ENCODE results near the gene CLCN1. TPM values are rescaled to one million over a fixed set of nuclear protein-coding genes. Genes with fewer than 3 reads are reported as not detected.
"Not testable (repeated sequence)": the region's sequence is repeated elsewhere in the genome, so short reads cannot be mapped to it uniquely, and the experiment has no call there.

The CLCN1 gene
- total RNA-seq, 8 experiments from 2014 or later = 0.07 to 0.28 (median 0.15) TPM; not detected in 2

DNA sequence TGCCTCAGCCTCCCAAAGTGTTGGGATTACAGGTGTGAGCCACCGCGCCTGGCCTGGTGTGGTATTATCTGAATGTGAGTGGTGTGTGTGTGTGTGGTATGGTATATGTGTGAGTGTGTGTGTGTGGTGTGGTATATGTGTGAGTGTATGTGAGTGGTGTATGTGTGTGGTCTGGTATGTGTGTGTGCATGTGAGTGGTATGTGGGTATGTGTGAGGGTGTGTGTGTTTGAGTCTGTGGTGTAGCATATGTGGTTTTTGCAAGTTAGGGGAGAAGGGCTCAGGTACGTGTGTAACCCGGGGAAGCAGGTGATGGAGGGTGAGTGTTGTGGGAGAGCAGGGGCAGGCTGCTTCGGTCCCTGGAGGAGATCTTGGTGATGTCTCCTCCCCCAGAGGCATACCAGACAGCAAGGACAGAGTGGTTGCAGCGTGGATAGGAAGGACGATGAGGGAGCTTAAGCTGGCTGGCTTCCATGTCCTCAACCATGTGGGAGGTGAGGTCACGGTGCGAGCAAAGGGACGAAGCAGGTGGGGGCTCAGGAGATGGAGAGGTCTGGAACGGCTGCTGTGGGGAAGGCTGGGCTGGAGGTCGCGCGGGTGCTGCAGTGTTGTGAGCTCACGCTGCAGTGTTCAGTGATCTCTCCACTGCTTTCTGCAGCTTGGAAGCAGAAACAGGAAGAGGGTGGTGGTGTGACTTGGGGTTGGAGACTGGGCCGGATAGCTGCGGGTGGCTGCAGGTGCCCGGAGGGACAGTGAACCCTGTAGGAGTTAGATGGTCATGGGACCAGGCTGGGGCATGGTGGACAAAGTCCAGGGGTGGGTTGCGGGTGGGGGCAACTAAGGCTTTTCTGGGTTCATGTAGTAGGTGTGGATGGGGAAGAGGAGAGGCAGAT is 70.2 kb downstream of the CLCN1 start:
- in situ Hi-C loops (cut with MboI; ENCODE audit: low pct_unique_long_range_greater_than_20kb in 2 of 9, low sequenced_read_pairs in 9 of 9, unreplicated experiment in 9 of 9) = loop anchor here in 1 of 9 experiments (25.0 kb wide), 1 partner anchor 99 kb away; the partner anchor contains the start of genes CASP2 and TMEM139
- H3K4me1 ChIP-seq (replicated peaks in 1 of 2) = peaks cover 7 to 15% of the 10 kb centered on the region in 2 donors
- WGBS, 10 experiments = 40 to 100% (median 86%) methylated on average over 1 to 12 of the region's 19 CpGs; no CpG with 5 or more reads in 4 of the 10 experiments
- peak in 1 of 8 experiments; percentile 28 for ATAC-seq (replicated peaks in 6 of 8)
- H3K4me3 ChIP-seq = no peak overlapping the region
- H3K27ac ChIP-seq = no peak overlapping the region

DNA sequence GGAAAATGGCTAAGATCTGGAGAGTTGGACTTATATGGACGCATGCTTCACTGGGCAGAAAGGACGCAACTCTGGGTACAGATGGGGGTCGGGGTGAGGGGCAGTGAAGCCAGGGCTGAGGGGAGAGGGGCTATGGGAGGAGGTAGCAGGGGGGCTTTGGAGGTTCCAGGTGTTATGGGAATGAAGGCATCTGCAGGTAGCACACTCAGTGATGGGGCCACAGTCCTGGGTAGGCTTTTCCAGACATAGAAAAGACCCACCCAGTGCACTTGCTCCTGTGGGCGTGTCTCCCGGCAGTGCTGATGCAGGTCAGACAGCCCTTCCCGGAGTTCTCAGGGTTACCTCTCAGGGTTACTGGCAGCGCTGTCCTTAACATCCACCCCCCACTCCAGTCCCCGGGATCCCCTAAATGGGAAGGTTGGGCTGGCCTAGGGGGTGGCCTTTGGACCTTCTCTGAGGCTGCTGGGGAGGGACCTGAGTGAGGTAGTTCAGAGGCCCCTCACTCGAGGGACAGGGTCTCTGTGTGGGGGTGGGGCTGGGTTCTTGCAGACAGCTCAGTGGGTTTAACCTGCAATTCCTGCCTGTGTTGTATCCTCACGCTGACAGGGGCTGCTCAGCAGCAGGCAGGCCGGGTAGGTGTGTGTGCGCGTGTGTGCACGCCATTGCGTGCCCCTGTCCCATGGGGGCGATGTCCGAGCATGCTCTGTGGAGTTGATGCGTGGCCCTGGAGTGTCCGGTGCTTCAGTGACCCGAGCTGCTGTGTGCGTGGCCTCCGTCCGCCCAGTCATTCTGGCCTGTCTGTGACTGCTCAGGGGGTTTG is 71.5 kb downstream of the CLCN1 start:
- in situ Hi-C loops (cut with MboI; ENCODE audit: low pct_unique_long_range_greater_than_20kb in 2 of 9, low sequenced_read_pairs in 9 of 9, unreplicated experiment in 9 of 9) = loop anchor here in 1 of 9 experiments (25.0 kb wide), 1 partner anchor 100 kb away; the partner anchor contains the start of genes CASP2 and TMEM139
- 80 to 96% methylated on average over 4 to 8 of the region's 23 CpGs; no CpG with 5 or more reads in 8 of the 10 experiments for WGBS, 10 experiments
- peak in 5 of 8 experiments; percentile 2 to 33 (median 10) for ATAC-seq (replicated peaks in 6 of 8)

DNA sequence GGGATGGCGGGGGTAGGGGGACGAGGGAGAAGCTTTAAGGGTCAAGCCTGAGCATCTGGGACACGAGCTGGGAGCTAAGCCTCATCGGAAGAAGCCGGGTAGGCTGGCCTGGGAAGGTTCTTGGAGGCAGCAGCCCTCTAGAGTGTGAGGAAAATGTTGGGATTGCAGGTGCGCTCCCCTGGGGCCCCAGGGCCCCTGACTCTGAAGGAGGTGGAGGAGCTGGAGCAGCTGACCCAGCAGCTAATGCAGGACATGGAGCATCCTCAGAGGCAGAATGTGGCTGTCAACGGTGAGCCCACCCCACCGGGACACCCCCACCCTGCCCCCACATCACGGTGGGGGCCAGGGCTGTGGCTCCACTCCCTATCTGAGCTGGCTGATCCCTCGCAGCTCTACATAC is 72.1 kb downstream of the CLCN1 start:
- in situ Hi-C loops (cut with MboI; ENCODE audit: low pct_unique_long_range_greater_than_20kb in 2 of 9, low sequenced_read_pairs in 9 of 9, unreplicated experiment in 9 of 9) = loop anchor here in 1 of 9 experiments (25.0 kb wide), 1 partner anchor 101 kb away; the partner anchor contains the start of genes CASP2 and TMEM139
- ATAC-seq (replicated peaks in 6 of 8) = no peak
- WGBS, 10 experiments = 80 to 90% methylated on average over 1 to 4 of the region's 10 CpGs; no CpG with 5 or more reads in 8 of the 10 experiments
- no peak overlapping the region for H3K4me3 ChIP-seq
- H3K4me1 ChIP-seq (replicated peaks in 1 of 2) = peaks cover 0 to 8% of the 10 kb centered on the region in 2 donors
- H3K27ac ChIP-seq = peak overlapping the region in 1 of 2 donors; percentile 26

More for the DNA sequence above, 71.5 kb downstream of the CLCN1 start:
- Histone ChIP-seq H3K4me1 (replicated peaks in 1 of 2) (peaks cover 5 to 10% of the 10 kb centered on the region in 2 donors), H3K4me3 (no peak overlapping the region), H3K27ac (peak overlapping the region in 1 of 2 donors; percentile 26)

DNA sequence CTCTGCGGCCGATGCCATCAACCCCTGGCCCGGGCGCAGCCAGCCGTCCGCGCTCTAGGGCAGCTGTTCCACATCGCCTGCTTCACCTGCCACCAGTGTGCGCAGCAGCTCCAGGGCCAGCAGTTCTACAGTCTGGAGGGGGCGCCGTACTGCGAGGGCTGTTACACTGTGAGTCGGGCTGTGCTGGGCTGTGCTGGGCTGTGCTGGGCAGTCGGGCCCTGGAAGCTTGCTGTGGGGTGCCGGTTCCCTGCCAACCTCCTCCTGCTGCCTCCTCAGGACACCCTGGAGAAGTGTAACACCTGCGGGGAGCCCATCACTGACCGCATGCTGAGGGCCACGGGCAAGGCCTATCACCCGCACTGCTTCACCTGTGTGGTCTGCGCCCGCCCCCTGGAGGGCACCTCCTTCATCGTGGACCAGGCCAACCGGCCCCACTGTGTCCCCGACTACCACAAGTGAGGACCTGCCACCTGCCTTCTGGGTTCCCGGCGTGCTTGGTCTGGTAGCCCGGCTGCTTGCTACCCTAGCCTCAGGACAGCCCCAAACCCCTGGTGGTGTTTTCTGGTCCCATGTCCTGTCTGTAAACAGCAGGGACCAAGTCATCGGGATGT is 72.7 kb downstream of the CLCN1 start:
- in situ Hi-C loops (cut with MboI; ENCODE audit: low pct_unique_long_range_greater_than_20kb in 2 of 9, low sequenced_read_pairs in 9 of 9, unreplicated experiment in 9 of 9) = loop anchor here in 1 of 9 experiments (25.0 kb wide), 1 partner anchor 101 kb away; the partner anchor contains the start of genes CASP2 and TMEM139
- Histone ChIP-seq H3K27ac (no peak overlapping the region), H3K4me3 (no peak overlapping the region), H3K4me1 (replicated peaks in 1 of 2) (peaks cover 0 to 8% of the 10 kb centered on the region in 2 donors)
- ATAC-seq (replicated peaks in 6 of 8) = no peak
- WGBS, 10 experiments = 80 to 100% (median 96%) methylated on average over 1 to 9 of the region's 28 CpGs; no CpG with 5 or more reads in 4 of the 10 experiments

DNA sequence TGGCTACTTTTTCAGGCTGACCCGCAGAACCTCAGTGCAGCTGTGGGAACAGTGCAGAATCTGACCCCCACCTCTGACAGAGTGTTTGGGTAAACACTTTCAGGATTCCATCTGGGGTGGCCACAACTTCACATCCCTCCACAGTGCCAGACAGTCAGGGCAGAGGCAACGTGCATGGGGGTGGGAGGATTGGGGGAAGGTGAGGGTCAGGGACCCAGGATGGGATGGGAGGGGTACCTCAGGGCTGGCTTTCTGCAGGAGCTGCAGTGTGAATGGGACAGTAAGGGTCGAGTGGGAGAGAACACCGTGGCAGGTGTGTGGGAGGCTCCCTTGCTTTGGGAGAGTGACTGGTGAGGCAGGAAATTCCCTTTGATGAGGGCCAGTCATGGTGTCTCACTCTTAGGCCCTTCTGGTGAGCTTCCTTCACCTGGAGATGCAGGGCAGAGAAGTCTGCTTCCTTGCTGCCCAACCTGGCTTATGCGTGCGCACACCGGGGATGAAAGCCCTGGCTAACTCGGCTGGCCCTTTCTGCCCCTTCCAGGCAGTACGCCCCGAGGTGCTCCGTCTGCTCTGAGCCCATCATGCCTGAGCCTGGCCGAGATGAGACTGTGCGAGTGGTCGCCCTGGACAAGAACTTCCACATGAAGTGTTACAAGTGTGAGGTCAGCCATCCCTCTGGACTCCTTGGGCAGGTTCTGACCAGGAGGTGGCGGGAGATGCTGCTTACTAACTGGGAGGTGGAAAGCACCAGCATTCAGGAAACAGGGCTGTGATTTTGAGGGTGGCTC is 73.6 kb downstream of the CLCN1 start:
- H3K27ac ChIP-seq = no peak overlapping the region
- ATAC-seq (replicated peaks in 6 of 8) = no peak
- in situ Hi-C loops (cut with MboI; ENCODE audit: low pct_unique_long_range_greater_than_20kb in 2 of 9, low sequenced_read_pairs in 9 of 9, unreplicated experiment in 9 of 9) = loop anchor here in 1 of 9 experiments (25.0 kb wide), 1 partner anchor 102 kb away; the partner anchor contains the start of genes CASP2 and TMEM139
- peaks cover 0 to 8% of the 10 kb centered on the region in 2 donors for H3K4me1 ChIP-seq (replicated peaks in 1 of 2)
- H3K4me3 ChIP-seq = no peak overlapping the region
- WGBS, 10 experiments = 97 to 100% (median 100%) methylated on average over 1 to 7 of the region's 15 CpGs; no CpG with 5 or more reads in 4 of the 10 experiments

DNA sequence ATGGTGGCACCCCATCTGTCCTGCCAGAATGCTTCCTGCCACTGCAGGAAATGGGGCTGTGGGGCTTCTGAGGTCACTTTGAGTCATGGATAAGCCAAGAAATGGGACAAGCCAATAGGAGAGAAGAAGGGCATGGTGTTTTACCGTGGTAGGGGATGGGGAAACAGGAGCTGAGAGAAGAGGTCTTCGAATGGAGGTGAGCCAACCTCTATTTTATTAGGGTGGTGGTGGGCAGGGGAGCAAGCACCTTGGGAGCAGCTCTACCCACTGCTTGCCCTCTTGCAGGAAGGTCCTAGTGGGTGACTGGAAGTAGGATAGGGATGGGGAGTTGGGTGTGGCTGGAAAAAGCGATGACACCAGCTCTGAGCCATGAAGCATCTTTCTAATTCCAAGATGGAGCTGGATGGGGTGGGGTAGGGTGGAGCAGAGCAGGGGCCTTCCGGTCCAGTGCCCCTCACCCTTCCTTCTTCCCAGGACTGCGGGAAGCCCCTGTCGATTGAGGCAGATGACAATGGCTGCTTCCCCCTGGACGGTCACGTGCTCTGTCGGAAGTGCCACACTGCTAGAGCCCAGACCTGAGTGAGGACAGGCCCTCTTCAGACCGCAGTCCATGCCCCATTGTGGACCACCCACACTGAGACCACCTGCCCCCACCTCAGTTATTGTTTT is 74.3 kb downstream of the CLCN1 start:
- Histone ChIP-seq H3K4me3 (no peak overlapping the region), H3K27ac (no peak overlapping the region), H3K4me1 (replicated peaks in 1 of 2) (peaks cover 2 to 8% of the 10 kb centered on the region in 2 donors)
- ATAC-seq (replicated peaks in 6 of 8) = peak in 1 of 8 experiments; percentile 0
- WGBS, 10 experiments = 60 to 100% (median 84%) methylated on average over 1 to 7 of the region's 10 CpGs; no CpG with 5 or more reads in 4 of the 10 experiments
- in situ Hi-C loops (cut with MboI; ENCODE audit: low pct_unique_long_range_greater_than_20kb in 2 of 9, low sequenced_read_pairs in 9 of 9, unreplicated experiment in 9 of 9) = loop anchor here in 1 of 9 experiments (25.0 kb wide), 1 partner anchor 103 kb away; the partner anchor contains the start of genes CASP2 and TMEM139

DNA sequence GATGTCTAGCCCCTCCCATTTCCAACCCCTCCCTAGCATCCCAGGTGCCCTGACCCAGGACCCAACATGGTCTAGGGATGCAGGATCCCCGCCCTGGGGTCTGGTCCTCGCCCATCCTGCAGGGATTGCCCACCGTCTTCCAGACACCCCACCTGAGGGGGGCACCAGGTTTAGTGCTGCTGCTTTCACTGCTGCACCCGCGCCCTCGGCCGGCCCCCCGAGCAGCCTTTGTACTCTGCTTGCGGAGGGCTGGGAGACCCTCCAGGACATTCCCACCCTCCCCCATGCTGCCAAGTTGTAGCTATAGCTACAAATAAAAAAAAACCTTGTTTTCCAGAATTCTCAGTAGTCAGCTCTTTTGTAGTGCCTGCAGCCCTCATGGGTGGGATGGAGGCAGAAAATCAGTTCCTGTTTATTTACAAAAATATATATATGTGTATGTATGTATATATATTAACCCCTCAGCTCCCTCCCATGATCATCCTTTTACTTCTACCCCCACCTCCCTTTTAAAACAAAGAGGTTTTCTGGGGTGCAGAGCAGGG is 74.9 kb downstream of the CLCN1 start:
- WGBS, 10 experiments = 80% methylated on average over 1 of the region's 9 CpGs; no CpG with 5 or more reads in 9 of the 10 experiments
- H3K4me3 ChIP-seq = no peak overlapping the region
- in situ Hi-C loops (cut with MboI; ENCODE audit: low pct_unique_long_range_greater_than_20kb in 2 of 9, low sequenced_read_pairs in 9 of 9, unreplicated experiment in 9 of 9) = loop anchor here in 1 of 9 experiments (25.0 kb wide), 1 partner anchor 104 kb away; the partner anchor contains the start of genes CASP2 and TMEM139
- peaks cover 8% of the 10 kb centered on the region in 2 donors for H3K4me1 ChIP-seq (replicated peaks in 1 of 2)
- no peak for ATAC-seq (replicated peaks in 6 of 8)
- no peak overlapping the region for H3K27ac ChIP-seq

DNA sequence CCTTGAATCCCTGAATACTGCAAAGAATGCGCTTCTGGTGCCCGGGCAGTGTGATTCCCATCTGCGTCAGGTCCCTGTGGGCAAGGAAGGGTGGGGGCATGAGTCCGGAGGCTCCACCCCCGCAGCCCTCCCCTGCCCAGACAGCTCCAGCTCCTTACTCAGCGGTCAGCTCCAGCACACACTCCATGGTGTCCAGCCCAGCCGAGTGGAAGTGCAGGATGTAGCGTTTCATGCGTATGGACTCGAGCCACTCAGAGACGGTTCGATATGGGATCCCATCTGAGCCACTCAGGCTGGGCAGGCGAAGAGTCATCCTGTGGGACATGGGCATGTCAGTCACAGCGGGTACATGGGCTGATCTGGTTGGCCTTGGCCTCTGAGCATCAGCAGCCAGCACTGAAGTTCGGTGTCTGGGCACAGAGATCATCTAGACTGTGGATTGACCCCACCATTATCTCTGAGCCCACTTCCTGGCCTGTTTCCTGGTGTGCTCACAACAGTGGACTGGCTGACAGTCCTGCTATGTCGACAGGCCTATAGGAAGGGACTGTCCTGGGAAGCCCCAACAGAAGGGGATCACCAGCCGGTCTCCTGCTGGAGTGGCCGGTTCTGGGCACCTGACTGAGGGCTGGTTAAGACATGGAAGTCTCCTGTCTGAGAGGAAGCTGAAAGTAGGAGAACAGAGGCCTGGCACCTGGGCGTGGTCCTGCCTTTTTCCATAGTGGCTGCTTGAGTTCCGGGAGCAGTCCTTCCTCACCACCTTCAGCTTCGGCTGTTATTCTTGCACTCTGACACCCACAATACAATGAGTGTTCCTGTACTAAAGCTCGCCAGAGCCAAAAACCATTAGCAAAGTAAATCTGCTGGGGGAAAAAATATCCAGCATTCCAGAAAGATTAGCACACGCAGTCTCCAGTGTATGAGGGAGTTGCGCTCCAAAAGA is 75.8 kb downstream of the CLCN1 start:
- in situ Hi-C loops (cut with MboI; ENCODE audit: low pct_unique_long_range_greater_than_20kb in 2 of 9, low sequenced_read_pairs in 9 of 9, unreplicated experiment in 9 of 9) = loop anchor here in 1 of 9 experiments (25.0 kb wide), 1 partner anchor 104 kb away; the partner anchor contains the start of genes CASP2 and TMEM139
- Histone ChIP-seq H3K4me1 (replicated peaks in 1 of 2) (peaks cover 6 to 11% of the 10 kb centered on the region in 2 donors), H3K4me3 (no peak overlapping the region), H3K27ac (no peak overlapping the region)
- WGBS, 10 experiments = 0 to 95% (median 76%) methylated on average over 1 to 17 of the region's 24 CpGs; no CpG with 5 or more reads in 1 of the 10 experiments
- ATAC-seq (replicated peaks in 6 of 8) = peak in 3 of 8 experiments; percentile 1 to 18 (median 3)

DNA sequence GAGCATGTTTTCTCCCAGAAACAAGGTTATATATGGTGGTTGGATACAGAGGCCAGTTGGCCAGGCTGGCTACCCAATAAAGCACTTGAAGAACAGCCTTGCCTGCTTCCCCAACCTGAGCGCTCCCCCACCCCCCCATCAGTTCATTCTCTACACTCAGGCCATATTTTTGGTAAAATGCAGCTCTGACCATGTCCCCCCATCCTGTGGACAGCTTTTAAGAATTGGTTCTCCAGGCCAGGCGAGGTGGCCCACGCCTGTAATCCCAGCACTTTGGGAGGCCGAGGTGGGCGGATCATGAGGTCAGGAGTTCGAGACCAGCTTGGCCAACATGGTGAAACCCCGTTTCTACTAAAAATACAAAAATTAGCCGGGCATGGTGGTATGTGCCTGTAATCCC is 76.5 kb downstream of the CLCN1 start:
- in situ Hi-C loops (cut with MboI; ENCODE audit: low pct_unique_long_range_greater_than_20kb in 2 of 9, low sequenced_read_pairs in 9 of 9, unreplicated experiment in 9 of 9) = loop anchor here in 1 of 9 experiments (25.0 kb wide), 1 partner anchor 105 kb away; the partner anchor contains the start of genes CASP2 and TMEM139
- H3K4me1 ChIP-seq (replicated peaks in 1 of 2) = peaks cover 0 to 11% of the 10 kb centered on the region in 2 donors
- ATAC-seq (replicated peaks in 6 of 8); H3K27ac ChIP-seq; H3K4me3 ChIP-seq: not testable (repeated sequence)
- 100% methylated on average over 1 to 2 of the region's 8 CpGs; no CpG with 5 or more reads in 8 of the 10 experiments for WGBS, 10 experiments

DNA sequence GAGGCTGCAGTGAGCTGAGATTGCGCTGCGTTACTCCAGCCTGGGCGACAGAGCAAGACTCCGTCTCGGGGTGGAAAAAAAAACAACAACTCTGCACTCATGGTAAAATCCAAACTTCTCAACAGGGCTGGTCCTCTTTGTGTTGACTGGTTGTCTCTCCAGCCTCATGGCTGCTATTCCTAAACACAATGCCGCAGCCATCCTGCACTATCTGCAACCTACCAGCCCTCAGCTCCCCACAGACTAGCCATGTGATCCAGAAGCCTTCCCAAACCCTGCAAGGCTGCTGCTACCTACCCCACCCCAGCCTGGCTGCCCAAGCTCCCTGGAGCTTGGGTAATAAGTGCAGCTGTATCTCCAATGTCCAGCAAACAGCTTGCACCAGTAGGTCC is 77.0 kb downstream of the CLCN1 start:
- H3K4me3 ChIP-seq = no peak overlapping the region
- H3K27ac ChIP-seq = no peak overlapping the region
- peak in 1 of 8 experiments; percentile 0 for ATAC-seq (replicated peaks in 6 of 8)
- in situ Hi-C loops (cut with MboI; ENCODE audit: low pct_unique_long_range_greater_than_20kb in 2 of 9, low sequenced_read_pairs in 9 of 9, unreplicated experiment in 9 of 9) = loop anchor here in 1 of 9 experiments (25.0 kb wide), 1 partner anchor 106 kb away; the partner anchor contains the start of genes CASP2 and TMEM139
- H3K4me1 ChIP-seq (replicated peaks in 1 of 2) = peaks cover 0 to 11% of the 10 kb centered on the region in 2 donors
- 83 to 100% (median 100%) methylated on average over 1 to 4 of the region's 6 CpGs; no CpG with 5 or more reads in 7 of the 10 experiments for WGBS, 10 experiments

Measured in motor neuron (in vitro differentiated cells).